Adrenal gland (tissue), 12 donors: ENCODE results near the gene CBFA2T3. TPM values are rescaled to one million over a fixed set of nuclear protein-coding genes. Genes with fewer than 3 reads are reported as not detected.

Experiments used
- DNase-seq, 7 donors: peaks; one replicate each; pipeline ENCODE4 v3.0.0-alpha.2; 2019 to 2020
- H3K27ac ChIP-seq, 5 donors: fragments of 200-600 bp; sonication (generic) in 4 of 5; 1 replicate in 3 of 5; 2 replicates in 2 of 5; pipeline versions ENCODE4 v1.5.1 to v1.8.0; 2016 to 2020; ENCODE audit warnings: mild to moderate bottlenecking in 1 of 5
- H3K27me3 ChIP-seq: fragments of 200-600 bp; 2 replicates; pipeline ENCODE4 v1.8.0; 2021
- H3K36me3 ChIP-seq, 2 donors: fragments of 200-600 bp; replicated peaks in 1 of 2; 1 replicate in 1 of 2; 2 replicates in 1 of 2; pipeline versions ENCODE4 v1.5.1 to v1.8.0; 2018 to 2022
- H3K4me1 ChIP-seq, 2 donors: fragments of 200-600 bp; replicated peaks in 1 of 2; 1 replicate in 1 of 2; 2 replicates in 1 of 2; pipeline versions ENCODE4 v1.5.1 to v1.8.0; 2018 to 2021
- H3K4me3 ChIP-seq, 4 donors: fragments of 200-600 bp; sonication (generic) in 3 of 4; one replicate each; pipeline ENCODE4 v1.5.1; 2016 to 2018
- H3K9me3 ChIP-seq, 3 donors: fragments of 200-600 bp; sonication (generic) in 1 of 3; replicated peaks in 1 of 3; 1 replicate in 2 of 3; 2 replicates in 1 of 3; pipeline versions ENCODE4 v1.5.1 to v1.8.0; 2016 to 2021
- CTCF ChIP-seq, 6 experiments: fragments of 450-650 bp in 4 of 6; fragments of 200-600 bp in 2 of 6; sonication (generic) in 1 of 6; IDR thresholded peaks; 1 replicate in 5 of 6; 2 replicates in 1 of 6; pipeline versions ENCODE4 v1.5.1 to v1.8.0; 2016 to 2021; ENCODE audit warnings: antibody characterized with exemption in 6 of 6, mild to moderate bottlenecking in 2 of 6, moderate library complexity in 1 of 6
- POLR2A ChIP-seq, 2 donors: fragments of 450-650 bp; IDR thresholded peaks; one replicate each; pipeline ENCODE4 v1.6.1; 2017; ENCODE audit warnings: antibody characterized with exemption in 2 of 2, mild to moderate bottlenecking in 2 of 2, moderate library complexity in 1 of 2
- WGBS, 4 donors: extraction: QIAGEN DNeasy Blood & Tissue Kit in 2 of 4; methylation state at CpG; one replicate each; pipeline versions ENCODE4 v1.1.5 to v1.1.7; 2013 to 2017; 5-methylcytosine and 5-hydroxymethylcytosine counted together
- intact Hi-C, 2 donors: fragments of 100-400 bp; cut with DNase I; formaldehyde crosslinking; loops; one replicate each; pipeline versions ENCODE4 v1.14.1 to v1.15.0; 2022 to 2023
- polyA plus RNA-seq, 3 donors: library from polyadenylated mRNA; stranded (reverse); fragments of 200-250 nt in 2 of 3; fragments of 350-450 nt in 1 of 3; fragmentation: Illumina TruSeq in 1 of 3; extraction: RNeasy Lipid Tissue Mini Kit (QIAGEN cat#74804) in 1 of 3; gene quantifications; one replicate each; pipeline ENCODE4 v1.2.3, GENCODE V29; 2013 to 2014
- total RNA-seq, 9 donors: library from RNA; depleted of rRNA in 4 of 9; stranded (reverse); fragments of >200 nt in 4 of 9; fragments of 120-200 nt in 1 of 9; fragmentation: NEBNext Ultra II Directional in 1 of 9; extraction: Animal tissue kit (Norgen Biotek cat#: 25700) in 1 of 9; gene quantifications; one replicate each; pipeline versions ENCODE4 v1.1.0 to v1.2.4, GENCODE V29; 2013 to 2023
- donor health status: healthy with polysubstance abuse.
- donor health status: Bipolar disorder and iron deficiency.
- donor health status: DM: yes; HTN: yes; CAD: no.
- donor health status: DM: no; HTN: no; CAD: no.
- donor health status: DM: no; HTN: no; CAD: no.
- donor health status: DM: yes; HTN: yes; CAD: no.

The CBFA2T3 gene
- total and polyA plus RNA-seq, 12 donors = 0.30 to 16.9 (median 2.2) TPM

- Histone ChIP-seq H3K4me1 (no peaks in the 10 kb centered on the region), H3K36me3 (peaks cover 0 to 21% of the 10 kb centered on the region in 2 donors), H3K9me3 (no peaks in the 10 kb centered on the region), H3K4me3 (no peak overlapping the region), H3K27ac (no peak overlapping the region), H3K27me3 (no peaks in the 10 kb centered on the region)
- DNase-seq = no peak
- 92 to 96% (median 94%) methylated on average over 20 of the region's 20 CpGs for WGBS, 4 donors
- intact Hi-C loops = no loop called here
- no peak for TF ChIP-seq CTCF (IDR thresholded peaks at IDR 0.05)
- no peak for TF ChIP-seq POLR2A (IDR thresholded peaks at IDR 0.05)
These were observed 133.8 kb downstream of the CBFA2T3 start for GRCh38 chr16:88843256-88843655.

- no peaks in the 10 kb centered on the region for H3K4me1 ChIP-seq
- intact Hi-C loops = no loop called here
- DNase-seq = no peak
- H3K4me3 ChIP-seq = no peak overlapping the region
- H3K27ac ChIP-seq = no peak overlapping the region
- H3K9me3 ChIP-seq = no peaks in the 10 kb centered on the region
- H3K36me3 ChIP-seq = peaks cover 0 to 23% of the 10 kb centered on the region in 2 donors
- WGBS, 4 donors = 92 to 96% (median 93%) methylated on average over 16 to 25 of the region's 25 CpGs
- H3K27me3 ChIP-seq = no peaks in the 10 kb centered on the region
- TF ChIP-seq POLR2A (IDR thresholded peaks at IDR 0.05) (no peak), CTCF (IDR thresholded peaks at IDR 0.05) (no peak)
These were observed 134.2 kb downstream of the CBFA2T3 start for GRCh38 chr16:88842806-88843205.

- no peak for DNase-seq
- H3K4me3 ChIP-seq = no peak overlapping the region
- TF ChIP-seq POLR2A (IDR thresholded peaks at IDR 0.05) = no peak
- TF ChIP-seq CTCF (IDR thresholded peaks at IDR 0.05) = no peak
- no peak overlapping the region for H3K27ac ChIP-seq
- intact Hi-C loops = no loop called here
- 89 to 95% (median 91%) methylated on average over 9 to 15 of the region's 15 CpGs for WGBS, 4 donors
- H3K4me1 ChIP-seq = no peaks in the 10 kb centered on the region
- H3K27me3 ChIP-seq = no peaks in the 10 kb centered on the region
- H3K9me3 ChIP-seq = no peaks in the 10 kb centered on the region
- H3K36me3 ChIP-seq = peaks cover 0 to 23% of the 10 kb centered on the region in 2 donors
These were observed 134.7 kb downstream of the CBFA2T3 start for GRCh38 chr16:88842308-88842756.

- H3K27me3 ChIP-seq = no peaks in the 10 kb centered on the region
- 92 to 97% (median 94%) methylated on average over 20 to 40 of the region's 40 CpGs for WGBS, 4 donors
- no peak overlapping the region for H3K4me3 ChIP-seq
- DNase-seq = no peak
- H3K27ac ChIP-seq = no peak overlapping the region
- intact Hi-C loops = no loop called here
- no peaks in the 10 kb centered on the region for H3K9me3 ChIP-seq
- peaks cover 0 to 23% of the 10 kb centered on the region in 2 donors for H3K36me3 ChIP-seq
- TF ChIP-seq POLR2A (IDR thresholded peaks at IDR 0.05) (no peak), CTCF (IDR thresholded peaks at IDR 0.05) (no peak)
- H3K4me1 ChIP-seq = no peaks in the 10 kb centered on the region
These were observed 135.3 kb downstream of the CBFA2T3 start for GRCh38 chr16:88841521-88842307.
